ENCODE measurements around the gene TASL. TPM values are rescaled to one million over a fixed set of nuclear protein-coding genes. Genes with fewer than 3 reads are reported as not detected.

The TASL gene
- total and polyA plus RNA-seq, 2 donors (not counting 1 experiment from before 2014, with no cell fraction given): not detected

DNA sequence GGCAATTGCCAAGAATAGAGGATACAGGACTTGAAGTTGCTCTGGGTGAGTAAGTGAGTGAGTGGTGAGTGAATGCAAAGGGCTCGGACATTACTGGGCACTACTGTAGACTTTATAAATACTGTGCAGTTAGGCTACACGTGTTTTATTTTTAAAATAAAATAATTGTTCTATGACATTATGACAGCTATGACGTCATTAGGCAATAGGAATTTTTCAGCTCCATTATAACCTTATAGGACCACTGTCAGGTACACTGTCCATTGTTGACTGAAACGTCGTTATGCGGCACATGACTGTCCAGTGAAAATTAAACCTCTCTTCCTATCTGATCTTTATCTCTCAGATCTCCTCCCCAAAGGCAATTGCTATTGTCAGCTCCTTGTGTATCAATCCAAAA lies 5.1 kb upstream of the TASL start:
- no peaks in the 10 kb centered on the region for H3K79me2 ChIP-seq (ENCODE audit: control insufficient read depth, insufficient read depth, low read length)
- H3K27ac ChIP-seq (ENCODE audit: insufficient read depth, low read length): no peak overlapping the region
- H3K4me1 ChIP-seq (ENCODE audit: control insufficient read depth, extremely low read depth, insufficient read depth, low read length): no peaks in the 10 kb centered on the region
- H4K20me1 ChIP-seq (ENCODE audit: control insufficient read depth, extremely low read depth, insufficient read depth, low read length): no peaks in the 10 kb centered on the region
- TF ChIP-seq EZH2 (IDR thresholded peaks at IDR 0.05; ENCODE audit: low read length, missing control alignments): no peak
- TF ChIP-seq, protein P1, sequence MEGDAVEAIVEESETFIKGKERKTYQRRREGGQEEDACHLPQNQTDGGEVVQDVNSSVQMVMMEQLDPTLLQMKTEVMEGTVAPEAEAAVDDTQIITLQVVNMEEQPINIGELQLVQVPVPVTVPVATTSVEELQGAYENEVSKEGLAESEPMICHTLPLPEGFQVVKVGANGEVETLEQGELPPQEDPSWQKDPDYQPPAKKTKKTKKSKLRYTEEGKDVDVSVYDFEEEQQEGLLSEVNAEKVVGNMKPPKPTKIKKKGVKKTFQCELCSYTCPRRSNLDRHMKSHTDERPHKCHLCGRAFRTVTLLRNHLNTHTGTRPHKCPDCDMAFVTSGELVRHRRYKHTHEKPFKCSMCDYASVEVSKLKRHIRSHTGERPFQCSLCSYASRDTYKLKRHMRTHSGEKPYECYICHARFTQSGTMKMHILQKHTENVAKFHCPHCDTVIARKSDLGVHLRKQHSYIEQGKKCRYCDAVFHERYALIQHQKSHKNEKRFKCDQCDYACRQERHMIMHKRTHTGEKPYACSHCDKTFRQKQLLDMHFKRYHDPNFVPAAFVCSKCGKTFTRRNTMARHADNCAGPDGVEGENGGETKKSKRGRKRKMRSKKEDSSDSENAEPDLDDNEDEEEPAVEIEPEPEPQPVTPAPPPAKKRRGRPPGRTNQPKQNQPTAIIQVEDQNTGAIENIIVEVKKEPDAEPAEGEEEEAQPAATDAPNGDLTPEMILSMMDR (conservative IDR thresholded peaks at IDR 0.05 in 1 of 2, IDR thresholded peaks at IDR 0.05 in 1 of 2; ENCODE audit: low read depth in 1 of 2, low read length in 2 of 2): no peak
- H3K9me3 ChIP-seq (ENCODE audit: control insufficient read depth, insufficient read depth, low read depth, low read length): no peaks in the 10 kb centered on the region
- no peak overlapping the region for H3K9ac ChIP-seq (ENCODE audit: insufficient read depth, low read length)
- H3K36me3 ChIP-seq (ENCODE audit: control insufficient read depth, insufficient read depth, low read length): no peaks in the 10 kb centered on the region
- H3K4me2 ChIP-seq (ENCODE audit: extremely low read depth, insufficient read depth, low read length): no peak overlapping the region
- no peak for DNase-seq (ENCODE audit: low read depth in 2 of 2)
- H2AFZ ChIP-seq (ENCODE audit: low read length): no peak overlapping the region
- no peak overlapping the region for H3K4me3 ChIP-seq (replicated peaks in 1 of 4; ENCODE audit: control extremely low read depth in 1 of 4, insufficient read depth in 1 of 4, low read depth in 3 of 4, low read length in 4 of 4)
- H3K27me3 ChIP-seq (ENCODE audit: control insufficient read depth, insufficient read depth, low read length): no peaks in the 10 kb centered on the region

DNA sequence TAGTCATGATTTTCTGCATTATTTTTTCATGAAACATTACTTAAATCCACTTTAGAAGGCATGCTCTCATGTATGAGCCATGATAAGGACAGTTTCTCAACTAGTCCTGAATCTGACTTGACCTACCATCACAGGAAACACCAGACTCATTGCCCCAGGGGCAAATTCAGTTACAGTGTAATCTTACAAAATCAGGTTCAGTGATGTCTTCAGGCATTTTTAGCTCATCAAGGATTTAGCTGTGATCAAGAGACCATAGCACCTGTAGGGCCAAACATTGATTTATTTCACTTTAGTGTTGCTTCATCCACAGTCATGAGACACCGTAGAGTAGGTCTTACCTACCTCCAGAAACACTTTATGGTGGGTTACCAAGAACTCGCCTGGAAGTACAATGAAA lies 3.1 kb upstream of the TASL start:
- H3K27me3 ChIP-seq (ENCODE audit: control insufficient read depth, insufficient read depth, low read length): no peaks in the 10 kb centered on the region
- H4K20me1 ChIP-seq (ENCODE audit: control insufficient read depth, extremely low read depth, insufficient read depth, low read length): no peaks in the 10 kb centered on the region
- H3K27ac ChIP-seq (ENCODE audit: insufficient read depth, low read length): no peak overlapping the region
- H3K9ac ChIP-seq (ENCODE audit: insufficient read depth, low read length): no peak overlapping the region
- H3K4me2 ChIP-seq (ENCODE audit: extremely low read depth, insufficient read depth, low read length): no peak overlapping the region
- no peak overlapping the region for H3K4me3 ChIP-seq (replicated peaks in 1 of 4; ENCODE audit: control extremely low read depth in 1 of 4, insufficient read depth in 1 of 4, low read depth in 3 of 4, low read length in 4 of 4)
- no peak for TF ChIP-seq EZH2 (IDR thresholded peaks at IDR 0.05; ENCODE audit: low read length, missing control alignments)
- TF ChIP-seq, protein P1 (conservative IDR thresholded peaks at IDR 0.05 in 1 of 2, IDR thresholded peaks at IDR 0.05 in 1 of 2; ENCODE audit: low read depth in 1 of 2, low read length in 2 of 2): no peak
- H3K79me2 ChIP-seq (ENCODE audit: control insufficient read depth, insufficient read depth, low read length): no peaks in the 10 kb centered on the region
- DNase-seq (ENCODE audit: low read depth in 2 of 2): no peak
- no peaks in the 10 kb centered on the region for H3K4me1 ChIP-seq (ENCODE audit: control insufficient read depth, extremely low read depth, insufficient read depth, low read length)
- no peak overlapping the region for H2AFZ ChIP-seq (ENCODE audit: low read length)
- H3K36me3 ChIP-seq (ENCODE audit: control insufficient read depth, insufficient read depth, low read length): no peaks in the 10 kb centered on the region
- H3K9me3 ChIP-seq (ENCODE audit: control insufficient read depth, insufficient read depth, low read depth, low read length): no peaks in the 10 kb centered on the region

DNA sequence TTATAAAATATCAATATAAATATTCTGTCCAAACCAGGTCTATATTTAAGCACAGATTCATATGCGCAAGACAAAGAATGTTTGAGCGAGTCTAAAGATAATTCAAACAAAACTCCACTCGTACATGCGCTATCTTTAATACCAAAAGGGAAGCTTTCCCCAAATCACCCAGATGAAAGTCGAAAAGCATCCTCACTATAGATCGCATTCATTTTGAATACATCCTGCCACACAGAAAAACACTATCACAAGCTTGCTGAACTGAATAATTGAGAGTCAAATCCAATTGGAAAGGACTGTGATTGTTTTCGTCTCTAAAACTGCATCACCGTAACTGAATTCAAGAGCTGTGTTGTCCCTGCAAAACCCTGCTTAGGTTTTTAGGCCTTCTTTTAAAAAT lies 685 bp downstream of the TASL start:
- Histone ChIP-seq H3K36me3 (ENCODE audit: control insufficient read depth, insufficient read depth, low read length) (no peaks in the 10 kb centered on the region), H3K4me1 (ENCODE audit: control insufficient read depth, extremely low read depth, insufficient read depth, low read length) (no peaks in the 10 kb centered on the region), H3K9me3 (ENCODE audit: control insufficient read depth, insufficient read depth, low read depth, low read length) (no peaks in the 10 kb centered on the region), H3K27me3 (ENCODE audit: control insufficient read depth, insufficient read depth, low read length) (no peaks in the 10 kb centered on the region), H4K20me1 (ENCODE audit: control insufficient read depth, extremely low read depth, insufficient read depth, low read length) (no peaks in the 10 kb centered on the region), H3K79me2 (ENCODE audit: control insufficient read depth, insufficient read depth, low read length) (no peaks in the 10 kb centered on the region), H3K9ac (ENCODE audit: insufficient read depth, low read length) (no peak overlapping the region), H3K4me3 (replicated peaks in 1 of 4; ENCODE audit: control extremely low read depth in 1 of 4, insufficient read depth in 1 of 4, low read depth in 3 of 4, low read length in 4 of 4) (no peak overlapping the region), H3K27ac (ENCODE audit: insufficient read depth, low read length) (no peak overlapping the region), H3K4me2 (ENCODE audit: extremely low read depth, insufficient read depth, low read length) (no peak overlapping the region), H2AFZ (ENCODE audit: low read length) (no peak overlapping the region)
- DNase-seq (ENCODE audit: low read depth in 2 of 2): no peak
- TF ChIP-seq, protein P1 (conservative IDR thresholded peaks at IDR 0.05 in 1 of 2, IDR thresholded peaks at IDR 0.05 in 1 of 2; ENCODE audit: low read depth in 1 of 2, low read length in 2 of 2): no peak
- TF ChIP-seq EZH2 (IDR thresholded peaks at IDR 0.05; ENCODE audit: low read length, missing control alignments): no peak
